NCI-H1048 (cell line): Measurements from ENCODE around the gene SEC22C.

ENCODE experiments used
- DNase-seq: peaks from one replicate; lab custom pipeline; 2025; lab: John Stamatoyannopoulos, UW

The SEC22C gene

GRCh38 chr3:42498034-42498433 is 83.7 kb downstream of the SEC22C start:
- DNase-seq, result no peak
